Ovary (tissue), 9 donors: Measurements from ENCODE around the gene NDFIP2. TPM values are rescaled to one million over a fixed set of nuclear protein-coding genes. Genes with fewer than 3 reads are reported as not detected.

ENCODE experiments used
- DNase-seq, 5 donors: peaks; one replicate each; pipeline ENCODE4 v3.0.0-alpha.2; 2019 to 2020
- H3K27ac ChIP-seq, 2 donors: fragments of 200-600 bp; one replicate each; pipeline versions ENCODE4 v1.5.1 to v1.8.0; 2019 to 2022
- H3K27me3 ChIP-seq: fragments of 200-600 bp; one replicate; pipeline ENCODE4 v1.8.0; 2022
- H3K36me3 ChIP-seq: fragments of 200-600 bp; sonication (generic); one replicate; pipeline ENCODE4 v1.5.1; 2019
- H3K4me1 ChIP-seq: one replicate; pipeline ENCODE4 v1.8.1; 2013; ENCODE audit warnings: mild to moderate bottlenecking, moderate library complexity; ENCODE audit not compliant: insufficient read depth
- H3K4me3 ChIP-seq: fragments of 200-600 bp; sonication (generic); one replicate; pipeline ENCODE4 v1.5.1; 2017
- H3K9me3 ChIP-seq, 2 donors: fragments of 200-600 bp in 1 of 2; sonication (generic) in 1 of 2; one replicate each; pipeline versions ENCODE4 v1.5.1 to v1.8.1; 2013 to 2019; ENCODE audit warnings: mild to moderate bottlenecking in 1 of 2, moderate library complexity in 1 of 2
- CTCF ChIP-seq, 3 donors: fragments of 450-650 bp in 2 of 3; fragments of 200-600 bp in 1 of 3; IDR thresholded peaks; one replicate each; pipeline versions ENCODE4 v1.5.1 to v1.8.0; 2016 to 2022; ENCODE audit warnings: antibody characterized with exemption in 3 of 3, mild to moderate bottlenecking in 1 of 3
- EP300 ChIP-seq: sonication (generic); formaldehyde crosslinking; IDR thresholded peaks from one replicate; pipeline ENCODE4 v1.6.1; 2017; ENCODE audit warnings: antibody characterized with exemption
- POLR2A ChIP-seq: fragments of 450-650 bp; IDR thresholded peaks from one replicate; pipeline ENCODE4 v1.6.1; 2017; ENCODE audit warnings: antibody characterized with exemption, mild to moderate bottlenecking, moderate library complexity
- WGBS, 3 donors: extraction: QIAGEN DNeasy Blood & Tissue Kit in 1 of 3; methylation state at CpG; one replicate each; pipeline versions ENCODE4 v1.1.5 to v1.1.7; 2013 to 2017; 5-methylcytosine and 5-hydroxymethylcytosine counted together
- intact Hi-C, 4 donors: fragments of 100-400 bp; cut with DNase I; formaldehyde crosslinking; loops; one replicate each; pipeline versions ENCODE4 v1.11.0 to v1.15.1; 2022 to 2023
- polyA plus RNA-seq, 2 donors: library from polyadenylated mRNA; stranded (reverse); fragments of 200-250 nt in 1 of 2; fragments of 350-450 nt in 1 of 2; fragmentation: Illumina TruSeq in 1 of 2; extraction: RNeasy Lipid Tissue Mini Kit (QIAGEN cat#74804) in 1 of 2; gene quantifications; one replicate each; pipeline ENCODE4 v1.2.3, GENCODE V29; 2013 to 2014
- total RNA-seq, 7 donors: library from RNA; depleted of rRNA in 2 of 7; stranded (reverse); fragments of >200 nt in 2 of 7; fragmentation: NEBNext Ultra II Directional in 3 of 7; extraction: Animal tissue kit (Norgen Biotek cat#: 25700) in 3 of 7; gene quantifications; one replicate each; pipeline versions ENCODE4 v1.1.0 to v1.2.4, GENCODE V29; 2016 to 2023
- donor health status: DM: no; HTN: no; CAD: no; lungs with moderate emphysema.
- donor health status: DM: no; HTN: no; CAD: no.
- donor health status: Bipolar disorder and iron deficiency.
- donor health status: DM: yes; HTN: yes; CAD: no.
- donor health status: DM: no; HTN: no; CAD: no.
- donor health status: DM: yes; HTN: yes; CAD: no.

Gene NDFIP2
- total and polyA plus RNA-seq, 9 donors, result 5.9 to 20.4 (median 15.5) TPM

GRCh38 chr13:79528356-79528755 lies 47.4 kb downstream of the NDFIP2 start:
- Histone ChIP-seq H3K4me3 (no peak overlapping the region), H3K36me3 (no peaks in the 10 kb centered on the region), H3K4me1 (no peaks in the 10 kb centered on the region), H3K27ac (no peak overlapping the region), H3K27me3 (no peaks in the 10 kb centered on the region), H3K9me3 (no peaks in the 10 kb centered on the region)
- DNase-seq, result no peak
- 93 to 96% (median 94%) methylated on average over 4 of the region's 4 CpGs for WGBS, 3 donors
- intact Hi-C loops, result loop anchor here in 1 of 4 donors (10.0 kb wide), 1 partner anchor 94 kb away; no protein-coding TSS in a partner anchor
- TF ChIP-seq EP300 (no peak), POLR2A (no peak), CTCF (IDR thresholded peaks at IDR 0.05) (no peak)

- DNase-seq, result no peak
- H3K9me3 ChIP-seq, result no peaks in the 10 kb centered on the region
- no peaks in the 10 kb centered on the region for H3K27me3 ChIP-seq
- no peak overlapping the region for H3K4me3 ChIP-seq
- TF ChIP-seq EP300 (no peak), CTCF (IDR thresholded peaks at IDR 0.05) (no peak), POLR2A (no peak)
- no peak overlapping the region for H3K27ac ChIP-seq
- 92 to 96% (median 95%) methylated on average over 2 of the region's 2 CpGs for WGBS, 3 donors
- H3K36me3 ChIP-seq, result no peaks in the 10 kb centered on the region
- intact Hi-C loops, result loop anchor here in 1 of 4 donors (10.0 kb wide), 1 partner anchor 94 kb away; no protein-coding TSS in a partner anchor
- H3K4me1 ChIP-seq, result no peaks in the 10 kb centered on the region
These were observed 47.8 kb downstream of the NDFIP2 start for GRCh38 chr13:79528759-79529191.

GRCh38 chr13:79529817-79530216 lies 48.9 kb downstream of the NDFIP2 start:
- intact Hi-C loops, result loop anchor here in 1 of 4 donors (10.0 kb wide), 1 partner anchor 95 kb away; no protein-coding TSS in a partner anchor
- no peak overlapping the region for H3K27ac ChIP-seq
- no peaks in the 10 kb centered on the region for H3K36me3 ChIP-seq
- no peaks in the 10 kb centered on the region for H3K27me3 ChIP-seq
- H3K4me3 ChIP-seq, result no peak overlapping the region
- TF ChIP-seq CTCF (IDR thresholded peaks at IDR 0.05), result no peak
- no peak for DNase-seq
- peaks cover 2% of the 10 kb centered on the region for H3K4me1 ChIP-seq
- H3K9me3 ChIP-seq, result no peaks in the 10 kb centered on the region
- WGBS, 3 donors, result 87 to 92% (median 87%) methylated on average over 4 of the region's 4 CpGs

- peaks cover 2% of the 10 kb centered on the region for H3K4me1 ChIP-seq
- no peaks in the 10 kb centered on the region for H3K36me3 ChIP-seq
- no peak for TF ChIP-seq EP300
- H3K4me3 ChIP-seq, result no peak overlapping the region
- no peak overlapping the region for H3K27ac ChIP-seq
- WGBS, 3 donors, result 82 to 94% (median 85%) methylated on average over 2 of the region's 2 CpGs
- no peak for DNase-seq
- H3K27me3 ChIP-seq, result no peaks in the 10 kb centered on the region
- H3K9me3 ChIP-seq, result no peaks in the 10 kb centered on the region
- intact Hi-C loops, result no loop called here
These were observed 49.3 kb downstream of the NDFIP2 start for GRCh38 chr13:79530270-79530669.

DNA sequence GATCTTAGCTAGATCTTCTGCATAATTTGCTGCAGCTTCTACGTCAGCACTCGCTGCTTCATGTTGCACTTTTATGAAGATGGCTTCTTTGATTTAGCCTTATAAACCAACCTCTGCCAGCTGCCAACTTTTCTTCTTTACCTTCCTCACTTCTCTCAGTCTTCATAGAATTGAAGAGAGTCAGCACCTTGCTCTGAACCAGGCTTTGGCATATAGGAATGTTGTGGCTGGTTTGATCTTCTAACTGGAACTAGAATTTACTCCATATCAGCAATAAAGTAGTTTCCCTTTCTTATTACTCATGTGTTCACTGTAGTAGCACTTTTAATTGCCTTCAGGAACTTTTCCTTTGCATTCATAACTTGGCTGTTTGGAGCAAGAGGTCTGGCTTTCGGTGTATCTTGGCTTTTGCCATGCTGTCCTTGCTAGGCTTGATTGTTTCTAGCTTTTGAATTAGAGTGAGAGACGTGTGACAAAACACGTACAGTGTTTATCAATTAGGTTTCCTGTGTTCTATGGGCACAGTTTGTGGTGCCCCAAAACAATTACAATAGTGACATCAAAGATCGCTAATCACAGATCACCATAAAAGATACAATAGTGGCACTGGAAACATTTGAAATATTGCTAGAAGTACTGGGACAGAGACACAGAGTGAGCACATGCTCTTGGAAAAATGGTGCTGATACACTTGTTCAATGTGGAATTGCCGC lies 50.7 kb downstream of the NDFIP2 start:
- TF ChIP-seq POLR2A, result no peak
- no peak for TF ChIP-seq EP300
- no peak for TF ChIP-seq CTCF (IDR thresholded peaks at IDR 0.05)
- no peak for DNase-seq
- Histone ChIP-seq H3K4me3 (no peak overlapping the region), H3K4me1 (peaks cover 2% of the 10 kb centered on the region), H3K27me3 (no peaks in the 10 kb centered on the region), H3K9me3 (no peaks in the 10 kb centered on the region), H3K36me3 (no peaks in the 10 kb centered on the region), H3K27ac (no peak overlapping the region)
- intact Hi-C loops, result no loop called here
- 92 to 96% (median 96%) methylated on average over 7 of the region's 7 CpGs for WGBS, 3 donors
